GM19452 (cell line): ENCODE data around the gene LMO3.

Experiments
- ATAC-seq: cut with Tn5 transposase; IDR thresholded peaks from one replicate; pipeline ENCODE4 v1.9.1; 2021; ENCODE audit not compliant: unreplicated experiment

LMO3 gene

DNA sequence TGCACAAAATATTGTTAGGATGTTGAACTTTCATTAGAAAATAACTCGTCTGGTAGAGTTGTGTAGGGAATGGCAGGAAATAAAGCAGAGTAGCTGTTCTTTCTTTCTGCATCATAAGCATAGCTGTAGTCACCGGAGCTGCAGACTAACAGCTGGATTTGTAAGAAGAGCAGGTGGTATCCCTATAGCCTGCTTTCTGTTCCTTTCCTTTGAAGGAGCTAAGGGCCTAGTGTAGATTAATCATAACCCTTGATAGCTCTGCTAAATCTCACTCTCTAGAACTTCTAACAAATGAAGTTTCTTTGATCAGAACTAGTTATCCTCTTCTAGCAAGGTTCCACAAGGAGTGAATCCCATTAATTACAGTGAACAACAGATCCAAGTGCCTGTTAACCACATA lies 3.5 kb downstream of the LMO3 start:
- no peak for ATAC-seq

DNA sequence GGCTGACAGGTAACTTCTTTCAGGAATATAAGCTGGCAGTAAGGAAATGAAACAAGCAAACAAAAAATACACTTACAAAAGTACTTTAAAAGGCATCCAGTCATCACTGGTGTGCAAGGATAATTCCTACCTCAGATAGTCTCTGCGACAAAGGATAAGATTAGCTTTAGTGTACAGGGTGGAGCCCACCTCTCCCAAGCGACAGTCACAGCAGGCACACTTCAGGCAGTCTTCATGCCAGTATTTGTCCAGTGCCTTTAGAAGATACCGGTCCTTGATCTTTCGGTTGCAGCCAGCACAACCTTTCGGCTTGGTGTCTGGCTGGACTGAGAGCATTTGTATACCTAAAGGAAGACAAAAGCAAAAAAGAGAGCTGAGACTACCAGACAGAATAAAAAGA lies 5.4 kb downstream of the LMO3 start:
- ATAC-seq: no peak

DNA sequence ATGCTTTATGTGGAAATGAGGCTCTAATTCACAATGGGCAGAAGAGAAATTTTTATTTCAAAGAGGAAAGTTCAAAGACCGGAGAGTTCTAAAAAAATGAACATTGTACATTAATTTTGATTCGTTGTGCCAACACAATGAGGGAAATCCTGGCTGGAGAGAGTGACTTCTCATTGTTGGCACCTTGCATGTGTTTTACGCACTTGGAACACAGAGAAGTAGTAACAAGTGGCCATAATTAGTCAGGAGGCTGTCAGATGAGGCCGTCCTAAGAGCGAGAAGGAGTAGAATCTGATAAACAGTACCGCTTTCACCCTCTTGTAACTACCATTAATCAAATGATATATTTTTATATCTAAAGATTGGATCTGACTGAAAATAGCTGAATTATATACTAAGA lies 6.9 kb downstream of the LMO3 start:
- no peak for ATAC-seq

- ATAC-seq: no peak
Measured at GRCh38 chr12:16594797-16595196, 11.2 kb downstream of the LMO3 start.

- ATAC-seq: no peak
Measured at GRCh38 chr12:16593546-16593945, 12.4 kb downstream of the LMO3 start.

DNA sequence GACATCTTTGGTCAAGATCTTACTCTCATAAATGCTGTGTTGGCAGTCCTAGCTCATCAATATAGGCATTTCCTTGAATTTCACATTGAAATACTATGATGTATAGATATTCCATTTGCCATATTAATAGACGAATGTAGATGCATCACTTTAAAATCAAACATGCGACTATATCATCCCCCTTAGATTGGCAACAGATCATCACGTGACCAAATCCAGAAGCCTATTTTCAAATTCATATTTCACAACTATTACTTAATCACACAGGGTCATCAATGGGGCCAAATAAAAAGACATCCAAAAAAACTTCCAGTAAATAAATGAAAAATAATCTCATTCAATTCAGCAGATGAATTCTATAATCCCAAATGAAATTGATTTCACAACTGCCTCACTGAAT lies 15.3 kb downstream of the LMO3 start:
- ATAC-seq: no peak

GRCh38 chr12:16588812-16589211 lies 17.1 kb downstream of the LMO3 start:
- no peak for ATAC-seq

DNA sequence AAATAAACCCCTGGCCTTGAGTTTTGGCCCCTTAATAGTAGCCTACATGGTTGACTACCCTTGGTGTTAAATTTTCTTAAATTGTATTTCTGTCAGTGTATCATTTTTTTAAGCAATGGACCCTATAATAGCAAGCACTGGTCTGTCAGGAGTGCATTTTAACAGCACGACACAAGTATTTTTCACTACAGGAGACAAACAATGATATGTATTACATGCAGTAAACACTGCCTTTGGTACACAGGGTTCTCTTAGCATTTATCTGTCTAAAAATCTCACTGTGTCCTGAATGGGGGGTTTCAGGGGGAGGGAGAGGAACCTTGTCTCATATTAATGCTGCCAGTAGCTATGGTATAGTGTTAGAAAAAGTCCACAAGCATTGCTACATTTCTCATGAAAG lies 18.4 kb downstream of the LMO3 start:
- no peak for ATAC-seq

DNA sequence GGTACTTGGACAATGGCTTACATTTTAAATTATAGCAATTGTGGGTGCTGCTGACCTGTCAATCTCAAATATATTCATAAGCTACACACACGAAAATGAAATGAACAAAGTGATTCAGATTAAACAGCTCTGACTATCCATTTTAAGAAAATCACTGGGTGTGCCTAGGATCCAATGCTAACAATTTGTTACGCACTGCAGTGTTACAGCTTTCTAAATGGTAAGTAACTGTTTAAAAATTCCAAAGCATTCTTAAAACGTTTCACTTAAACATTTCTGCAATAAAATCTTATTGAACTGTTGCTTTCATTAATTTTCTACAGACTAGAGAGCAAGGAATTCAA lies 18.9 kb downstream of the LMO3 start:
- ATAC-seq: no peak

GRCh38 chr12:16586350-16587109 lies 19.4 kb downstream of the LMO3 start:
- no peak for ATAC-seq

GRCh38 chr12:16585781-16586180 lies 20.2 kb downstream of the LMO3 start:
- ATAC-seq: no peak

DNA sequence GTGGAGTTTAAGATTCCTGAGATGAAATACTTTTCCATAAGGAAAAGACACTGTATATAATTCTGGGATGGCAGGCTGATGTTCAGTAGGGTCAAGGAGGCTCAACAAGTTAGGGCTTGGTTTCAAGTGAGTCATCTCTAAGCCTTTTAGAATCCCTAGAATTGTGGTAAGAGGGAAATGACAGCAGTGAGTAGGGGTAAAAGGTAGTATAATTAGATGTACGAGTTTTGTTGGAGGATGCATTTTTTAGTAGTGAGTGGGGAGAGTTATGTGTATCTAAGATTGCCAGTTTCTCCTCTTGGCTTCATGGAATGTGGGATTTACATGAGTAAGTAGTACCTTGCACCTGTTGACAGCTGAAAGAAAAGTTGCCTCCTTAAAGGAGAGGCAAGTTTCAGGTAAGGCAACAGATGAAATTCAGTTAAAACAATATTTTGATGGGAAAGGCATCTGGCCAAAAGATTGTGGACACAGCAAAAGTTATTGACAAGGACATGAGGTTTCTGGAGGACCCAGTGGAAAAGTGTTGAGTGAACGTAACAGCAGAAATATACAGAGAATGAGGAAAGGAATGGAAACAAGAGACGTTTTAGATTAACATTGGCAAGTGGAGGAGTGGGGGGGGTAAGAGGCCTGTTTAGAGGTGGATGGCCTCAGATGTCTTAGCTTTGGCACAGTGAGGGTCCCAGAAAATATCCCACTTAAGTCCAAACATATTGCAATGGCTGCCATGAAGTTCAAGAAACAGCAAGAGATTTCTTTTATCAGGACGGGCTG lies 21.8 kb downstream of the LMO3 start:
- no peak for ATAC-seq

DNA sequence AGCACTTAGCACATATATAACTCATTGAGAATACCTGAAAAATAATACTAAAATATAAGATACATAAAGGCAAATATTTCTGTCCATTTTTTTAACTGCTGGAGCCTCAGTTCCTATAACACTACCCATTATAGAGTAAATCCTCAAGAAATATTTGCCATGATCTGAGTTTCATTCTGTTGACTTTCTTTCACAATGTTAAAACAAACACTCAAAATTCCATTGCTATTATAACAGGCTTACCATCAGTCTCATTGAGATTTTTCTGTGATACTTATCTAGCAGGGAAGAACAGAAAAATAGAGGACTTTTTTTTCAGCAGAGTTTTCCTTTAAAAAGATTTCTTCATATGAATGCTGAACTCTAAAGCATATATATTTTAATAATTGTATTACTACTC lies 24.5 kb downstream of the LMO3 start:
- no peak for ATAC-seq

DNA sequence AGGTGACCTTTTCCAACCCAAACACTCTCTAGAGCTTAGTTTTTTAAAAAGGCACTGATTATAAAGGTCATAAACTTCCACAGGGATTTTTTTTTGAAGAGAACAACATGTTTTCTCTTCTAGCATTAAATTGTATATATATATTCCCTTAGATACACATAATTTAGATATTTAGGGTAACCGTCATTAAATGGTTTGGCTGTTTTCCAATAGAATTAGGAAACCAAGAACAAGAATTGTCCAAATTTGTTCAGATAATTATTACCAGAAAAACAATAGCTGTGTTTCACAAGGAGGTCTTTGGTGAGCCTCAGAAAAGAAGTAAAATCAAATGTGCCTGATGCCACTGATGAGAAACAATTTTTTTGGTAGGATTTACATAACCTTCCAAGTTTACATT lies 26.9 kb downstream of the LMO3 start:
- no peak for ATAC-seq

DNA sequence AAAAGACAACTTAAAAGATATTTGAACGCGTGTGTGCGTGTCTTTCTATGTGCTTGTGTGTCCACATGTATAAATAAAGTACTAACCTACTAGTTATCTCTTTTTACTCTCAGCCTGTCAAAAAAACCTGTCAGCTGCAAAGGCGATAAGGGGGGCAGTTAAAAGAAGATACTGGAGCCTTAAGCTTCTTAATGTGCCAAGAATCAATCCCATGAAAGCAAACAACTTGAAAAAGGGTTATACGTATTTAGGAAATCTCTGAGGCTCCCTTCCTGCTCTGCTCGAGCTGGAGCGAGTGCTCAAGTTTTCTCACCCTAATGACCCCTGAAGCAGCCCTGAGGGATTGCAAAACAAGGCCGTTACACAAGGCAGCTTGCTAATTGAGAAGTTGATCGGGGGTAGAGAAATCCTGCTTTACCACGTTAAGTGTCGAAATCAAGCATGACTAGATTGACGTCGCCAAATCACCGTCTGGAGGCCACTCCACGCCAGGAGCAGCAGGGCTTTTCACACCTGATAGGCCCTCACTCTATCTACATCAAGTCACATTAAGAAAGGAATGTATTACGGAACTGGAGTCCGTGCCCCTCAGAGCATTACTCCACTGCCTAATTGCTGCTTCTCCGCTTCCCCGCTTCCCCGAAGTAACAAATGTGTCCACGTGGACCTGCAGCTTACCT lies 32.4 kb downstream of the LMO3 start:
- no peak for ATAC-seq

DNA sequence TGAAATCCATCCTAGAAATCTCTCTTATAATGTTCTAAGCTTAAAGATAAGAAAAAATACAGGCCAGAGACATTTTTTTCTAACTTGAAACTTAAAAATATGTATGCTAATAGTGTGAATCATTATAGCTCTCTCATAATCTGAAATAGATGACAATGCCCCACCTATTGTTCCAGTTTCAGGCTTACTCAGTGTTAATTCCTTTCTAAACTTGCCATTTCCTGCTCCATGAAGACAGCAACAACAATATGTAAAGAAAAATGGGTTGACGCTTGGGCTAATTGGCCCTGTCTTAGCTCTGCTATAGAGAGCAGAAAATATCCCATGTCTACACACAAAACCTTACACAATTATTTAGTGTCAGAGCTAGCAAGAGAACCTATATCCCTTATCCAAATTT lies 37.1 kb downstream of the LMO3 start:
- ATAC-seq: no peak

DNA sequence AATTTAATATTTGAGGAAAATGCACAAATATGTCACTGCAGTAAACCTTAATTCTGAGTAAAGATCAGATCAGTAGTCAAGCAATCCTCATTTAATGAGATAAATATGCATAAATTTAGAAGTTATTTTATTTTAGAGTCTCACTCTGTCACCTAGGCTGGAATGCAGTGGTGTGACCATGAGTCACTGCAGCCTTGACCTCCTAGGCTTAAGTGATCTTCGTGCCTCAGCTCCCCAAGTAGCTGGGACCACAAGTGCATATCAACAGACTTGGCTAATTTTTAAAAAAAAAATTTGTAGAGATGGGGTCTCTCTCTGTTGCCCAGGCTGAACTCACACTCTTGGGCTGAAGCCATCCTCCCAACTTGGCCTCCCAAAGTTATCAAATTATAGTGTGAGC lies 41.3 kb downstream of the LMO3 start:
- ATAC-seq: no peak

DNA sequence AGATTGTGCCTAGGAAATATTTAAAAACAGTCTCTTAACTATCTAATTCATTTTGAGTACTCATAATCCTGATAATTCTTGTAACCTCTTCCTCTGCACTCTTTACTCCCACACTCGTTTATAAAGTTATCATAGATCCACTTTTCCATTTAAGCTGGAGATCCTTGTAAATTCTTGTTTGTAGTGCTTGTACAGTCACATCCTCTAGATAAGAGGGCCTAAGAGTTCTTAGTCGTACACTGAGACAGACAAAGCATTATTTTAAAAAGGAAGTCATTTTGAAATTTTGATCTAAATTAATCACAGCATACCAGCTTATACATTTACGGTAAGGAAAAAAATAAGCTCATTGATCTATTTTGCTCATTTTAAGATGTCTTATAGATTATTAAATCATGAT lies 42.5 kb downstream of the LMO3 start:
- ATAC-seq: no peak

- no peak for ATAC-seq
Measured at GRCh38 chr12:16562921-16563320, 43.0 kb downstream of the LMO3 start.

- no peak for ATAC-seq
Measured at GRCh38 chr12:16562435-16562834, 43.5 kb downstream of the LMO3 start.

DNA sequence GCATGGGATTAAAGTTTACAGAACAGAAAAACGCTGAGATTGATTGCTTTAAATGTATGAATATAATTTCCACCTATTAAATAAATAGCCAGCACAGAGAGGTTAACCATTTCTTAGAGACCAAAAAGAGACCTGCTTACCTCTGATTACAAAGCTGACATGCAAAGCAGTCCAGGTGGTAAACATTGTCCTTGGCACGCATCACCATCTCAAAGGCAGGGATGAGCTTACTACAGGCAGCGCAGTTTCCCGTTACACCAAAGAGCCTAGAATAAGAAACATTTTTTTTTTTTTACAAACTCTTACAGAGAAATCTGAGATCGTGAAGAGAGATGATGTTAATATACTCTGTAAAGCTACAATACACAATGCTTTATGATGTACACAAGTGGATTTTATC lies 45.7 kb downstream of the LMO3 start:
- no peak for ATAC-seq

- no peak for ATAC-seq
Measured at GRCh38 chr12:16555630-16556029, 50.3 kb downstream of the LMO3 start.
